PFSK-1 (cell line): Measurements from ENCODE around the gene DKK1.

Source experiments
- FOXP2 ChIP-seq: optimal IDR thresholded peaks from 2 replicates; pipeline ENCODE3; 2011; ENCODE audit warnings: borderline replicate concordance, control low read depth, inconsistent platforms; ENCODE audit not compliant: insufficient read depth; ENCODE audit errors: extremely low read length, extremely low read depth
- POLR2AphosphoS5 ChIP-seq: IDR thresholded peaks from 2 replicates; pipeline ENCODE4 v1.6.1; 2012; ENCODE audit warnings: low read depth, mild to moderate bottlenecking, control low read depth, low read length, moderate library complexity
- SIN3A ChIP-seq: IDR thresholded peaks from 2 replicates; pipeline ENCODE4 v1.6.1; 2012; ENCODE audit warnings: mild to moderate bottlenecking, low read length, moderate library complexity, borderline replicate concordance; ENCODE audit not compliant: insufficient read depth
- TAF1 ChIP-seq: IDR thresholded peaks from 2 replicates; pipeline ENCODE4 v1.6.1; 2012; ENCODE audit warnings: low read length, control low read depth, borderline replicate concordance; ENCODE audit not compliant: insufficient read depth
- TF ChIP-seq, protein P1 (sequence below), 2 experiments: IDR thresholded peaks; 2 replicates each; pipeline versions ENCODE4 v1.6.1 to v1.8.0; 2011 to 2012; ENCODE audit warnings: low read depth in 2 of 2, low read length in 2 of 2, control low read depth in 1 of 2, inconsistent platforms in 1 of 2, mild to moderate bottlenecking in 1 of 2, moderate library complexity in 1 of 2; ENCODE audit not compliant: insufficient read depth in 1 of 2

The DKK1 gene

DNA sequence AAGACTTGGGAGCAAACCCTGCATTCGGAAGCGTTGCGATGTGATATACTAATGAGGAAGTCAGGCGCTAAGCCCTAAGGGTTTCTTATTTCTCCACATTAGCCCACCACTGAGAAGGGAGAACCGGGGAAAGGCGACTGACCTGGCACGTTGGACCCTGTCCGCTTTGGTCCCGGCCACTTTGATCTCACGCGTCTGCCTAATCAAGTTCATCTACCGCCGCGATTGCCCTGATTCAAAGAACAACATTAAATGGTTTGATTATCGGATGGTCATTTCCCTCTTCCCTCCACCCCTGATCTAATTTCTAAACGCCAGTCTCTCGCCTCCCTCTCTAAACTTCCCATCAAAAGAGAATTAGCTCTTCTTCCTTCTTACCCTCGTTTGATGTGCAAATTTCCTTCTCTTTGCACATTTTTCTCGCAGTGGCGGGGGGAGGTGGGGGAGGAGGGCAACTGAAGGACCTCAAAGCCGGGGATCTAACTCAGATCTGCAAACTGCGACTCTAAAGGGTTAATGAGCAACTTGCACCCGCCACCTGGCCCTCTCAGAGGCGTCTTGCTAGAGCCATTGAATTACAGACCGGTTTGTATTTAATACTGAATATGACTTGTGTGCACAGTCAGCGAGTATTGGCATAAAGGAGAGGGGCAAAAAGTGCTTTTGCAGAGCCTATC, 687 bp upstream of the DKK1 start:
- TF ChIP-seq, protein P1, sequence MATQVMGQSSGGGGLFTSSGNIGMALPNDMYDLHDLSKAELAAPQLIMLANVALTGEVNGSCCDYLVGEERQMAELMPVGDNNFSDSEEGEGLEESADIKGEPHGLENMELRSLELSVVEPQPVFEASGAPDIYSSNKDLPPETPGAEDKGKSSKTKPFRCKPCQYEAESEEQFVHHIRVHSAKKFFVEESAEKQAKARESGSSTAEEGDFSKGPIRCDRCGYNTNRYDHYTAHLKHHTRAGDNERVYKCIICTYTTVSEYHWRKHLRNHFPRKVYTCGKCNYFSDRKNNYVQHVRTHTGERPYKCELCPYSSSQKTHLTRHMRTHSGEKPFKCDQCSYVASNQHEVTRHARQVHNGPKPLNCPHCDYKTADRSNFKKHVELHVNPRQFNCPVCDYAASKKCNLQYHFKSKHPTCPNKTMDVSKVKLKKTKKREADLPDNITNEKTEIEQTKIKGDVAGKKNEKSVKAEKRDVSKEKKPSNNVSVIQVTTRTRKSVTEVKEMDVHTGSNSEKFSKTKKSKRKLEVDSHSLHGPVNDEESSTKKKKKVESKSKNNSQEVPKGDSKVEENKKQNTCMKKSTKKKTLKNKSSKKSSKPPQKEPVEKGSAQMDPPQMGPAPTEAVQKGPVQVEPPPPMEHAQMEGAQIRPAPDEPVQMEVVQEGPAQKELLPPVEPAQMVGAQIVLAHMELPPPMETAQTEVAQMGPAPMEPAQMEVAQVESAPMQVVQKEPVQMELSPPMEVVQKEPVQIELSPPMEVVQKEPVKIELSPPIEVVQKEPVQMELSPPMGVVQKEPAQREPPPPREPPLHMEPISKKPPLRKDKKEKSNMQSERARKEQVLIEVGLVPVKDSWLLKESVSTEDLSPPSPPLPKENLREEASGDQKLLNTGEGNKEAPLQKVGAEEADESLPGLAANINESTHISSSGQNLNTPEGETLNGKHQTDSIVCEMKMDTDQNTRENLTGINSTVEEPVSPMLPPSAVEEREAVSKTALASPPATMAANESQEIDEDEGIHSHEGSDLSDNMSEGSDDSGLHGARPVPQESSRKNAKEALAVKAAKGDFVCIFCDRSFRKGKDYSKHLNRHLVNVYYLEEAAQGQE (IDR thresholded peaks at IDR 0.05; ENCODE audit: insufficient read depth in 1 of 2, low read depth in 2 of 2, low read length in 2 of 2), result no peak
- TF ChIP-seq TAF1 (no peak), FOXP2 (no peak)

GRCh38 chr10:52314822-52315552, 906 bp downstream of the DKK1 start:
- TF ChIP-seq POLR2AphosphoS5 (no peak), SIN3A (no peak), TAF1 (no peak), FOXP2 (no peak)
- TF ChIP-seq, protein P1 (IDR thresholded peaks at IDR 0.05; ENCODE audit: insufficient read depth in 1 of 2, low read depth in 2 of 2, low read length in 2 of 2), result no peak

DNA sequence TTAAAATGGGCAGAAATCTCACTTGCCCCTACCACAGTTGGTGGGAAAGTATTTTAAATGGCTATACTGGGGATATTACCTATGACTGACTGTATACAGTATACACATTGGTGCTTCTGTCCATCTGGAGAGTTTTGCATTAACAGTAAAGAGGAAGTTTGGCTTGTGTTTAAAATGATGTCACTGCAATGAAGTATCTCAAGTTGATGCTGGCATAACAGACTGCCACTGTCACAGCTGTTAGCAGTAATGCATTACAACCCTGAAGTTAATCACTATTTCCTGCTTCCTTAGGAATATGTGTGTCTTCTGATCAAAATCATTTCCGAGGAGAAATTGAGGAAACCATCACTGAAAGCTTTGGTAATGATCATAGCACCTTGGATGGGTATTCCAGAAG, 1.9 kb downstream of the DKK1 start:
- TF ChIP-seq FOXP2, result no peak
- TF ChIP-seq SIN3A, result no peak
- no peak for TF ChIP-seq POLR2AphosphoS5
- no peak for TF ChIP-seq TAF1

GRCh38 chr10:52316500-52316899, 2.4 kb downstream of the DKK1 start:
- TF ChIP-seq TAF1, result no peak

GRCh38 chr10:52318136-52318701, 4.1 kb downstream of the DKK1 start:
- TF ChIP-seq POLR2AphosphoS5, result no peak
- TF ChIP-seq SIN3A, result no peak
- no peak for TF ChIP-seq FOXP2
- TF ChIP-seq, protein P1 (IDR thresholded peaks at IDR 0.05; ENCODE audit: insufficient read depth in 1 of 2, low read depth in 2 of 2, low read length in 2 of 2), result no peak
- no peak for TF ChIP-seq TAF1

DNA sequence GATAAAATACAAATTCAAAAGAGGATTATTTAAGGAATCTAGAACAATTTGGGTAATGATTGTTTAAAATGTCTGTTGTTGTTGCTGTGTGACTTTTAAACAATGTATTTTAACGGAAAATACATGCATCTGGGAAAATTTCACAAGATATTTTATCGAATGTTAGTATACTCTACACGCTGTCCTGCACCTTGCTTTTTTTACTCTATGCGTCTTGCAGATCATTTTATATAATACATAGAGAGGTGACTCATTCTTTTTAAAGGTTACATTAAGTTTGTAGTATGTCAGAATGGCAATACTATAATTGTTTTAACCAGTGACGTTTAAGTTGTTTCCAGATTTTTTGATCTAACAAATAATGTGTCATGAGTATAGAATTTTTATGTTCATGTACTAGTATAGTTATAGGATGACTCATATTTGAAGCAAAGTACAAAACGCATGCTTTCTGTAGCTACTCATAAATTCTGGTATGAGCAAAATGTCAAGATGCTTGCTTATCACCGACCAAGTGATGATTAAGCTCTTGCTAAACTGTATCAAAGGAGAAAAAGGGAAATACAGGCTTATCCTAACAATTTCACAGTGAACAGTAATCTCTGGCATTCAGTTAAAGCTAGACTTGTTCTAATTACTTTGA, 4.9 kb downstream of the DKK1 start:
- no peak for TF ChIP-seq SIN3A
- TF ChIP-seq, protein P1 (IDR thresholded peaks at IDR 0.05; ENCODE audit: insufficient read depth in 1 of 2, low read depth in 2 of 2, low read length in 2 of 2), result no peak
- TF ChIP-seq FOXP2, result no peak
- no peak for TF ChIP-seq TAF1
- no peak for TF ChIP-seq POLR2AphosphoS5
